Measurements from ENCODE around the gene ZNHIT3.
"Not testable (repeated sequence)": the region's sequence is repeated elsewhere in the genome, so short reads cannot be mapped to it uniquely, and the experiment has no call there.

ZNHIT3 gene

GRCh38 chr17:36485027-36485426 lies 1.5 kb upstream of the ZNHIT3 start:
- no peak for DNase-seq

- no peak for DNase-seq
Measured at GRCh38 chr17:36485805-36486203, 677 bp upstream of the ZNHIT3 start.

GRCh38 chr17:36493956-36494355 lies 7.5 kb downstream of the ZNHIT3 start:
- no peak for DNase-seq

GRCh38 chr17:36494674-36495073 lies 8.2 kb downstream of the ZNHIT3 start:
- DNase-seq = no peak

GRCh38 chr17:36495076-36495578 lies 8.6 kb downstream of the ZNHIT3 start:
- no peak for DNase-seq

GRCh38 chr17:36496018-36496789 lies 9.7 kb downstream of the ZNHIT3 start:
- no peak for DNase-seq

GRCh38 chr17:36498155-36498554 lies 11.7 kb downstream of the ZNHIT3 start:
- DNase-seq = no peak

GRCh38 chr17:36498560-36499300 lies 12.2 kb downstream of the ZNHIT3 start:
- no peak for DNase-seq

GRCh38 chr17:36500745-36501225 lies 14.3 kb downstream of the ZNHIT3 start:
- DNase-seq = no peak

GRCh38 chr17:36501351-36501750 lies 14.9 kb downstream of the ZNHIT3 start:
- DNase-seq = no peak

- no peak for DNase-seq
Measured at GRCh38 chr17:36501963-36502362, 15.5 kb downstream of the ZNHIT3 start.

- no peak for DNase-seq
Measured at GRCh38 chr17:36503456-36504155, 17.1 kb downstream of the ZNHIT3 start.

GRCh38 chr17:36504156-36504545 lies 17.7 kb downstream of the ZNHIT3 start:
- DNase-seq = no peak

- no peak for DNase-seq
Measured at GRCh38 chr17:36505171-36505570, 18.7 kb downstream of the ZNHIT3 start.

GRCh38 chr17:36506249-36506826 lies 19.9 kb downstream of the ZNHIT3 start:
- no peak for DNase-seq

GRCh38 chr17:36506831-36507230 lies 20.4 kb downstream of the ZNHIT3 start:
- DNase-seq = no peak

GRCh38 chr17:36507266-36507665 lies 20.8 kb downstream of the ZNHIT3 start:
- no peak for DNase-seq

GRCh38 chr17:36508439-36508838 lies 22.0 kb downstream of the ZNHIT3 start:
- DNase-seq = not testable (repeated sequence)

GRCh38 chr17:36509272-36509985 lies 22.9 kb downstream of the ZNHIT3 start:
- DNase-seq = no peak

- DNase-seq = no peak
Measured at GRCh38 chr17:36510636-36511035, 24.2 kb downstream of the ZNHIT3 start.

GRCh38 chr17:36511216-36511615 lies 24.7 kb downstream of the ZNHIT3 start:
- DNase-seq = no peak

- no peak for DNase-seq
Measured at GRCh38 chr17:36512641-36513040, 26.2 kb downstream of the ZNHIT3 start.
